A673 (cell line): ENCODE results near the gene INHBE. TPM values are rescaled to one million over a fixed set of nuclear protein-coding genes. Genes with fewer than 3 reads are reported as not detected.

Experiments used
- BruUV-seq: library from RNA; stranded (reverse); fragments of 400-500 nt; replicated peaks from 2 replicates; lab custom pipeline; 2021; lab: Mats Ljungman, UMichigan
- CTCF ChIA-PET: fragments of 300-600 bp; sonication (Branson Sonifier 250); formaldehyde crosslinking; loops from one replicate; lab custom pipeline; 2022; ENCODE audit warnings: antibody characterized with exemption; lab: Charles Lee
- POLR2A ChIA-PET: fragments of 300-600 bp; sonication (Branson Sonifier 250); formaldehyde crosslinking; loops from one replicate; lab custom pipeline; 2022; ENCODE audit warnings: antibody characterized with exemption; ENCODE audit not compliant: low non-redundant PET; lab: Charles Lee
- DNase-seq: peaks from one replicate; pipeline ENCODE4 v3.0.0-alpha.2; 2015; ENCODE audit warnings: low spot score
- H3K27ac ChIP-seq: fragments of 200-600 bp; sonication (generic); 2 replicates; pipeline ENCODE4 v1.5.1; 2016; ENCODE audit warnings: mixed run types, low read depth, mild to moderate bottlenecking, mixed read lengths, antibody characterized with exemption, low read length; ENCODE audit not compliant: poor library complexity, severe bottlenecking
- H3K27me3 ChIP-seq: fragments of 200-600 bp; sonication (generic); replicated peaks from 2 replicates; pipeline ENCODE4 v1.6.1; 2017; ENCODE audit warnings: mixed run types, low read depth, mild to moderate bottlenecking, mixed read lengths, antibody characterized with exemption, low read length; ENCODE audit not compliant: insufficient read depth, poor library complexity
- H3K36me3 ChIP-seq: fragments of 200-600 bp; sonication (generic); 2 replicates; pipeline ENCODE4 v1.6.1; 2016; ENCODE audit warnings: mixed run types, mild to moderate bottlenecking, mixed read lengths, antibody characterized with exemption, low read length; ENCODE audit not compliant: insufficient read depth, poor library complexity, severe bottlenecking
- H3K4me1 ChIP-seq: fragments of 200-600 bp; sonication (generic); 2 replicates; pipeline ENCODE4 v1.6.1; 2017; ENCODE audit warnings: mixed run types, mild to moderate bottlenecking, mixed read lengths, antibody characterized with exemption, low read length; ENCODE audit not compliant: insufficient read depth, poor library complexity, severe bottlenecking
- H3K4me3 ChIP-seq: fragments of 200-600 bp; sonication (generic); 2 replicates; pipeline ENCODE4 v1.5.1; 2016; ENCODE audit warnings: low read depth, mixed run types, mild to moderate bottlenecking, mixed read lengths, low read length; ENCODE audit not compliant: poor library complexity, severe bottlenecking
- H3K9me3 ChIP-seq: fragments of 200-600 bp; sonication (generic); 2 replicates; pipeline ENCODE4 v1.6.1; 2016; ENCODE audit warnings: mixed run types, low read depth, mild to moderate bottlenecking, mixed read lengths, antibody characterized with exemption, low read length; ENCODE audit not compliant: poor library complexity, severe bottlenecking
- CTCF ChIP-seq: fragments of 300-800, 200-600 bp; sonication (generic); conservative IDR thresholded peaks from 2 replicates; pipeline ENCODE4 v1.5.1; 2017; ENCODE audit warnings: low read depth, mild to moderate bottlenecking, antibody characterized with exemption, low read length, moderate library complexity, mixed read lengths
- EZH2 ChIP-seq: fragments of 200-600 bp; sonication (generic); IDR thresholded peaks from 2 replicates; pipeline ENCODE4 v1.6.1; 2017; ENCODE audit warnings: borderline replicate concordance, low read depth, mild to moderate bottlenecking, mixed read lengths, antibody characterized with exemption, low read length; ENCODE audit not compliant: poor library complexity, severe bottlenecking
- intact Hi-C: fragments of 100-400 bp; cut with micrococcal nuclease; formaldehyde crosslinking; loops from one replicate; pipeline ENCODE4 v1.10.0; 2022; ENCODE audit not compliant: unreplicated experiment
- total RNA-seq: library from RNA; stranded (reverse); gene quantifications from 2 replicates; pipeline ENCODE4 v1.2.3, GENCODE V29; 2021

INHBE gene
- total RNA-seq, 1 experiment from 2014 or later: 0.62 TPM

- H3K27me3 ChIP-seq: no peaks in the 10 kb centered on the region
- peaks cover 43% of the 10 kb centered on the region for H3K4me1 ChIP-seq
- H3K27ac ChIP-seq: no peak overlapping the region
- no TSS peak for BruUV-seq
- ChIA-PET CTCF (interaction anchor here (1.2 kb wide), 1 partner anchor 148 kb away, joined by 13 read pairs; no protein-coding TSS in a partner anchor), POLR2A (no interaction called here)
- TF ChIP-seq EZH2 (no peak), CTCF (peak; percentile 78)
- intact Hi-C loops: no loop called here
- DNase-seq: peak; percentile 73
- H3K9me3 ChIP-seq: no peaks in the 10 kb centered on the region
- no peaks in the 10 kb centered on the region for H3K36me3 ChIP-seq
- H3K4me3 ChIP-seq: no peak overlapping the region
These were observed 1.1 kb downstream of the INHBE start for GRCh38 chr12:57456145-57456700.

DNA sequence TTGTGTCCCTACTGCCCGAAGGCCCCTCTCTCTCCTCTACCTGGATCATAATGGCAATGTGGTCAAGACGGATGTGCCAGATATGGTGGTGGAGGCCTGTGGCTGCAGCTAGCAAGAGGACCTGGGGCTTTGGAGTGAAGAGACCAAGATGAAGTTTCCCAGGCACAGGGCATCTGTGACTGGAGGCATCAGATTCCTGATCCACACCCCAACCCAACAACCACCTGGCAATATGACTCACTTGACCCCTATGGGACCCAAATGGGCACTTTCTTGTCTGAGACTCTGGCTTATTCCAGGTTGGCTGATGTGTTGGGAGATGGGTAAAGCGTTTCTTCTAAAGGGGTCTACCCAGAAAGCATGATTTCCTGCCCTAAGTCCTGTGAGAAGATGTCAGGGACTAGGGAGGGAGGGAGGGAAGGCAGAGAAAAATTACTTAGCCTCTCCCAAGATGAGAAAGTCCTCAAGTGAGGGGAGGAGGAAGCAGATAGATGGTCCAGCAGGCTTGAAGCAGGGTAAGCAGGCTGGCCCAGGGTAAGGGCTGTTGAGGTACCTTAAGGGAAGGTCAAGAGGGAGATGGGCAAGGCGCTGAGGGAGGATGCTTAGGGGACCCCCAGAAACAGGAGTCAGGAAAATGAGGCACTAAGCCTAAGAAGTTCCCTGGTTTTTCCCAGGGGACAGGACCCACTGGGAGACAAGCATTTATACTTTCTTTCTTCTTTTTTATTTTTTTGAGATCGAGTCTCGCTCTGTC, 1.8 kb downstream of the INHBE start:
- H3K4me3 ChIP-seq: no peak overlapping the region
- no peaks in the 10 kb centered on the region for H3K27me3 ChIP-seq
- TF ChIP-seq CTCF (no peak), EZH2 (no peak)
- peaks cover 44% of the 10 kb centered on the region for H3K4me1 ChIP-seq
- intact Hi-C loops: no loop called here
- H3K36me3 ChIP-seq: no peaks in the 10 kb centered on the region
- ChIA-PET CTCF (no interaction called here), POLR2A (no interaction called here)
- peak overlapping the region; percentile 57 for H3K27ac ChIP-seq
- no peaks in the 10 kb centered on the region for H3K9me3 ChIP-seq
- BruUV-seq: no TSS peak
- DNase-seq: no peak

DNA sequence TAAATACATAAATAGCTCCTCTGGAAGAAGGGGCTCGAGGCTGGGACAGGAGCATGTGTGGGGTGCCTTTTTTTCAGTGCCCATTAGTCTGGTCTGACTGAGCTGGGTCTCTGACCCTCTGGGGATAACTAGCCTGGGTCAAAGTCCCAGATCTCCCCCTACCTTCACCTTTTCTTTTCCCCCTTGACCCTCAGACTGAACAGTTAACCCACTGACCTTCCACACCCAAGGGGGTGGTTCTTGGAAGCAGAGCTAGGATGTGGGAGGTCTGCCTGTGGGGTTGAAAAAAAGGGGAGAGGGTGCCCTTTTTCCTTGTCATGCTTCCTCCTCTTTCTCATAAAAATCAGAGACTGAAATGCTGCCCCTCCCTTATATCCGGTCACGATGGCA, 3.6 kb downstream of the INHBE start:
- Histone ChIP-seq H3K27me3 (no peaks in the 10 kb centered on the region), H3K4me3 (peak overlapping the region; percentile 60), H3K27ac (peak overlapping the region; percentile 61), H3K9me3 (no peaks in the 10 kb centered on the region), H3K36me3 (no peaks in the 10 kb centered on the region), H3K4me1 (peaks cover 50% of the 10 kb centered on the region)
- TF ChIP-seq CTCF: no peak
- POLR2A ChIA-PET: interaction anchor here (0.5 to 0.6 kb wide), 3 partner anchors 136 to 365 kb away, joined by 3 to 8 read pairs (median 3); partner anchors contain the start of gene STAC3
- TSS peak; percentile 84 for BruUV-seq
- no peak for DNase-seq
- CTCF ChIA-PET: interaction anchor here (0.5 to 1.3 kb wide), 17 partner anchors 18 to 394 kb away, joined by 3 to 13 read pairs (median 4); partner anchors contain the start of genes DDIT3 and SHMT2
- intact Hi-C loops: no loop called here
